ENCODE results near the gene SLC5A12. TPM values are rescaled to one million over a fixed set of nuclear protein-coding genes. Genes with fewer than 3 reads are reported as not detected.

SLC5A12 gene
- not detected for total RNA-seq
- long read RNA-seq: 0 reads

DNA sequence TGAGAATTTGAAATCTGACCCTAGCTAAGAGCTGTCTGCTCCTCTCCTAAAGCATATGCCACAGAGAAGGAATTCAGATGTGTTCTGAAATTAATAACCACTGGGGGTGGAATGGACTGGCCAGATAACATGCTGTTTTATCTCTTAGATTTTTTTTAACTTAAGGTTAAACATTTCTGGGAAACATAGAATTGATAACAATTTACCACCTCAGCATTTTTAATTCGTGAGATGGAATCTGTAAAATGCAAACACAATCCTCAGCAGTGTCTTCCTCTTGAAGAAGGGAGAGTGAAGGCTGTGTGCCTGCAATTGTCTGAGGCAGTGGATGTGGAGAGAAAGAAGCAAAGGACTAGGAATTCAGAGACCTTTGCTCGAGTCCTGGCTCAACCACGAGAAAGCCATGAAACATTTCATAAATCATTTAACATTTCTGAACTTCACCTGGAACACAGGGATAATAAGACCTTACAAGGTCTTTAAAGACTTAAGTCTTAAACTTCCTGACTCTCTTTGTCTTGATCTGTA is at the start of gene SLC5A12:
SLC5A12 (minus strand) TSS at position 113 of the 528 bp plus-strand sequence. CDS start 346 bp downstream, outside the sequence.
- no peaks in the 10 kb centered on the region for H3K27me3 ChIP-seq
- H3K36me3 ChIP-seq: no peaks in the 10 kb centered on the region
- H3K9me3 ChIP-seq: no peaks in the 10 kb centered on the region
- no peak within 1 kb of the TSS for H3K27ac ChIP-seq
- no peak within 1 kb of the TSS for H3K4me3 ChIP-seq
- intact Hi-C loops (cut with DNase I): no loop called here
- ATAC-seq (no peak), DNase-seq (no peak)
- no peak for TF ChIP-seq CTCF (IDR thresholded peaks at IDR 0.05)
- H3K4me1 ChIP-seq: no peaks in the 10 kb centered on the region

- Histone ChIP-seq H3K27ac (no peak overlapping the region), H3K36me3 (no peaks in the 10 kb centered on the region), H3K9me3 (no peaks in the 10 kb centered on the region), H3K4me1 (no peaks in the 10 kb centered on the region), H3K27me3 (no peaks in the 10 kb centered on the region), H3K4me3 (no peak overlapping the region)
- intact Hi-C loops (cut with DNase I): no loop called here
- DNase-seq (no peak), ATAC-seq (no peak)
- TF ChIP-seq CTCF (IDR thresholded peaks at IDR 0.05): no peak
These were observed 47.2 kb upstream of the SLC5A12 start for GRCh38 chr11:26769027-26769426.

DNA sequence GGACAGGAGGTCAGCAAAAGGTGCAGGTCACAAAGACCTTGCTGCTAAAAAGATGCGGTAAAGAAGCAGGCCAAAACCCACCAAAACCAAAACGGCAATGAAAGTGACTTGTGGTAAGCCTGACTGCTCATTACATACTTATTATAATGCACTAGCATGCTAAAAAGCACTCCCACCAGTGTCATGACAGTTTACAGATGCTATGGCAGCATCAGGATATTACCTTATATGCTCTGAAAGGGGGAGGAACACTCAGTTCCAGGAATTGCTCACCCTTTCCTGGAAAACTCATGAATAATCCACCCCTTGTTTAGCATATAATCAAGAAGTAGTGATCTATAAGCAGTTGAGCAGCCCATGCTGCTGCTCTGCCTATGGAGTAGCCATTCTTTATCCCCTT is 45.2 kb upstream of the SLC5A12 start:
- no peaks in the 10 kb centered on the region for H3K27me3 ChIP-seq
- H3K9me3 ChIP-seq: no peaks in the 10 kb centered on the region
- intact Hi-C loops (cut with DNase I): no loop called here
- H3K4me1 ChIP-seq: no peaks in the 10 kb centered on the region
- H3K27ac ChIP-seq: no peak overlapping the region
- no peak for ATAC-seq
- no peak for DNase-seq
- no peak overlapping the region for H3K4me3 ChIP-seq
- no peaks in the 10 kb centered on the region for H3K36me3 ChIP-seq
- TF ChIP-seq CTCF (IDR thresholded peaks at IDR 0.05): no peak

- Histone ChIP-seq H3K4me3 (no peak overlapping the region), H3K4me1 (no peaks in the 10 kb centered on the region), H3K36me3 (no peaks in the 10 kb centered on the region), H3K9me3 (no peaks in the 10 kb centered on the region), H3K27me3 (no peaks in the 10 kb centered on the region), H3K27ac (no peak overlapping the region)
- DNase-seq: no peak
- TF ChIP-seq CTCF (IDR thresholded peaks at IDR 0.05): no peak
- intact Hi-C loops (cut with DNase I): no loop called here
- no peak for ATAC-seq
These were observed 43.5 kb upstream of the SLC5A12 start for GRCh38 chr11:26765323-26765722.

DNA sequence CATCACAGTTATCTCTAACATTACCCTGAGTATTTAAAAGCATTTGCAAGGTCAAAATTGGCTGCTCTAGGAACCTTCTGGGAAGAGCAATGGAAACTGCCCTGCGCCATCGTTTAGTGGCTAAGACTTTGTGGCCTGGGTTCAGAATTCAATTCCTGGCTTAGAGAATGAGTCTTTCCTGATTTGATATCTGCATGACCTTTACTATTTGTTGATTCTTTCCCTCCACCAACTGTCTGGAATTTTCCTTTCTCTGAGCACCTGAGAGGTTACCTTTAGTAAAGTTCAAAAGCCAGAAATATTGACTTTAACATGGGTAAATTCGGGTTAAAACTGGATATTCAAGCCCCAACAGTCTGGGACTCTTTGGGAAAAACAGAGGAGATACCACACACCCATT is 43.0 kb upstream of the SLC5A12 start:
- Histone ChIP-seq H3K36me3 (no peaks in the 10 kb centered on the region), H3K27ac (no peak overlapping the region), H3K4me1 (no peaks in the 10 kb centered on the region), H3K27me3 (no peaks in the 10 kb centered on the region), H3K9me3 (no peaks in the 10 kb centered on the region), H3K4me3 (no peak overlapping the region)
- intact Hi-C loops (cut with DNase I): no loop called here
- ATAC-seq (no peak), DNase-seq (no peak)
- TF ChIP-seq CTCF (IDR thresholded peaks at IDR 0.05): no peak

- no peak for TF ChIP-seq CTCF (IDR thresholded peaks at IDR 0.05)
- Histone ChIP-seq H3K27me3 (no peaks in the 10 kb centered on the region), H3K4me1 (no peaks in the 10 kb centered on the region), H3K4me3 (no peak overlapping the region), H3K36me3 (no peaks in the 10 kb centered on the region), H3K27ac (no peak overlapping the region), H3K9me3 (no peaks in the 10 kb centered on the region)
- DNase-seq: no peak
- intact Hi-C loops (cut with DNase I): no loop called here
- ATAC-seq: no peak
These were observed 42.5 kb upstream of the SLC5A12 start for GRCh38 chr11:26764315-26764714.
